T-cell (primary cell): ENCODE measurements around the gene ITGAL. TPM values are rescaled to one million over a fixed set of nuclear protein-coding genes. Genes with fewer than 3 reads are reported as not detected.
"Not testable (repeated sequence)": the region's sequence is repeated elsewhere in the genome, so short reads cannot be mapped to it uniquely, and the experiment has no call there.

Experiments used
- ATAC-seq, 4 experiments: fragments of 200-7000 bp in 3 of 4; fragments of 150-1000 bp in 1 of 4; cut with Tn5 transposase; replicated peaks in 1 of 4; 1 replicate in 3 of 4; 2 replicates in 1 of 4; pipeline ENCODE4 v1.10.0; 2021; ENCODE audit warnings: moderate library complexity in 3 of 4, mild to moderate bottlenecking in 2 of 4, moderate number of reproducible peaks in 1 of 4
- CTCF ChIA-PET, 2 donors: fragments of 300-600 bp; sonication (Branson Sonifier 250); formaldehyde crosslinking; loops; one replicate each; lab custom pipeline; 2022; ENCODE audit warnings: antibody characterized with exemption in 2 of 2; lab: Charles Lee
- POLR2A ChIA-PET, 2 donors: fragments of 300-600 bp; sonication (Branson Sonifier 250); formaldehyde crosslinking; loops; one replicate each; lab custom pipeline; 2022; ENCODE audit warnings: antibody characterized with exemption in 2 of 2; lab: Charles Lee
- DNase-seq, 35 experiments: peaks; one replicate each; pipeline versions ENCODE4 v3.0.0 to v3.0.0-alpha.2; 2013 to 2023
- H3K27ac ChIP-seq: one replicate; pipeline ENCODE4 v1.5.1; 2013; ENCODE audit warnings: low read length
- H3K27me3 ChIP-seq, 2 experiments: replicated peaks in 1 of 2; 1 replicate in 1 of 2; 2 replicates in 1 of 2; pipeline versions ENCODE4 v1.6.1 to v1.7.0; 2013; ENCODE audit warnings: low read length in 1 of 2, mixed read lengths in 1 of 2; ENCODE audit not compliant: control insufficient read depth in 2 of 2, insufficient read depth in 2 of 2; ENCODE audit errors: extremely low read depth in 1 of 2
- H3K36me3 ChIP-seq, 2 donors: 1 replicate in 1 of 2; 2 replicates in 1 of 2; pipeline versions ENCODE4 v1.6.1 to v1.7.0; 2013; ENCODE audit warnings: low read length in 1 of 2; ENCODE audit not compliant: control insufficient read depth in 2 of 2, insufficient read depth in 1 of 2; ENCODE audit errors: extremely low read depth in 1 of 2
- H3K4me1 ChIP-seq, 2 experiments: 1 replicate in 1 of 2; 2 replicates in 1 of 2; pipeline versions ENCODE4 v1.6.1 to v1.7.0; 2013; ENCODE audit warnings: low read length in 2 of 2, mixed read lengths in 1 of 2; ENCODE audit not compliant: insufficient read depth in 2 of 2, control insufficient read depth in 1 of 2; ENCODE audit errors: extremely low read depth in 1 of 2
- H3K4me3 ChIP-seq, 2 donors: 1 replicate in 1 of 2; 2 replicates in 1 of 2; pipeline versions ENCODE4 v1.5.1 to v1.7.0; 2013; ENCODE audit warnings: mild to moderate bottlenecking in 2 of 2, low read length in 1 of 2, moderate library complexity in 1 of 2; ENCODE audit not compliant: control insufficient read depth in 1 of 2; ENCODE audit errors: extremely low read depth in 1 of 2
- H3K9me3 ChIP-seq: 2 replicates; pipeline ENCODE4 v1.7.0; 2013
- H3K27ac Mint-ChIP-seq, 2 donors: one replicate each; pipeline ENCODE4 v1.8.0; 2020 to 2021; ENCODE audit warnings: mild to moderate bottlenecking in 2 of 2, mixed read lengths in 2 of 2
- H3K27me3 Mint-ChIP-seq, 2 donors: one replicate each; pipeline ENCODE4 v1.8.0; 2021 to 2022; ENCODE audit warnings: mixed read lengths in 2 of 2
- H3K36me3 Mint-ChIP-seq: one replicate; pipeline ENCODE4 v1.8.0; 2021; ENCODE audit warnings: mixed read lengths
- H3K4me1 Mint-ChIP-seq, 3 donors: one replicate each; pipeline ENCODE4 v1.8.0; 2020 to 2022; ENCODE audit warnings: mixed read lengths in 3 of 3, mild to moderate bottlenecking in 1 of 3
- H3K4me3 Mint-ChIP-seq, 3 donors: one replicate each; pipeline ENCODE4 v1.8.0; 2020 to 2022; ENCODE audit warnings: mild to moderate bottlenecking in 3 of 3, mixed read lengths in 3 of 3, moderate library complexity in 3 of 3
- H3K9me3 Mint-ChIP-seq, 3 donors: one replicate each; pipeline ENCODE4 v1.8.0; 2020 to 2022; ENCODE audit warnings: mixed read lengths in 3 of 3
- WGBS: methylation state at CpG from one replicate; pipeline ENCODE4 v1.1.5; 2013; ENCODE audit warnings: missing lambda C conversion rate; ENCODE audit not compliant: insufficient coverage; 5-methylcytosine and 5-hydroxymethylcytosine counted together
- total RNA-seq, 35 experiments: library from RNA in 6 of 35; stranded (reverse) in 6 of 35; fragments of 120-200 nt in 1 of 35; gene quantifications; one replicate each; pipeline versions ENCODE4 v1.2.1 to v1.2.4 and lab custom pipeline; 2013 to 2026

The ITGAL gene
- total RNA-seq, 5 donors from 2014 or later (not counting 1 experiment from before 2014, with no cell fraction given) = 322 to 640 (median 518) TPM

GRCh38 chr16:30458561-30459394 lies 13.8 kb upstream of the ITGAL start:
- Mint-ChIP-seq H3K9me3 (no peaks in the 10 kb centered on the region), H3K36me3 (no peaks in the 10 kb centered on the region), H3K4me1 (peaks cover 46 to 53% (median 47%) of the 10 kb centered on the region in 3 donors), H3K4me3 (peak overlapping the region; percentile 41 to 61 (median 53)), H3K27ac (peak overlapping the region; percentile 88 to 93), H3K27me3 (no peaks in the 10 kb centered on the region)
- ChIA-PET CTCF (interaction anchor here (0.5 to 2.1 kb wide), 6 partner anchors 8 to 814 kb away, joined by 3 to 6 read pairs (median 4); partner anchors contain the start of genes DCTPP1 (in 1 of the 2), ITGAL (in 1 of the 2) and SEPTIN1 (in 1 of the 2)), POLR2A (interaction anchor here in 1 of 2 donors (1.0 kb wide), 1 partner anchor 17 kb away, joined by 4 read pairs; no protein-coding TSS in a partner anchor)
- DNase-seq (peak; percentile 45 to 89 (median 64)), ATAC-seq (peak; percentile 96 to 98 (median 97))
- H3K27ac ChIP-seq = peak overlapping the region; percentile 42
- H3K4me1 ChIP-seq = peaks cover 13 to 45% of the 10 kb centered on the region in 2 experiments
- peak overlapping the region in 1 of 2 donors; percentile 25 for H3K4me3 ChIP-seq
- no peaks in the 10 kb centered on the region for H3K27me3 ChIP-seq
- H3K36me3 ChIP-seq = no peaks in the 10 kb centered on the region
- 4% methylated on average over 13 of the region's 22 CpGs for WGBS
- H3K9me3 ChIP-seq = no peaks in the 10 kb centered on the region

GRCh38 chr16:30459456-30459855 lies 13.1 kb upstream of the ITGAL start:
- Mint-ChIP-seq H3K4me3 (peak overlapping the region in 1 of 3 donors; percentile 61), H3K4me1 (peaks cover 40 to 49% (median 43%) of the 10 kb centered on the region in 3 donors), H3K27ac (peak overlapping the region; percentile 88 to 93), H3K27me3 (no peaks in the 10 kb centered on the region), H3K36me3 (no peaks in the 10 kb centered on the region), H3K9me3 (no peaks in the 10 kb centered on the region)
- no peaks in the 10 kb centered on the region for H3K9me3 ChIP-seq
- CTCF ChIA-PET = interaction anchor here (0.5 to 1.6 kb wide), 2 partner anchors 77 to 815 kb away, joined by 3 to 4 read pairs; partner anchors contain the start of gene SEPTIN1 (in 1 of the 2)
- H3K36me3 ChIP-seq = no peaks in the 10 kb centered on the region
- peak overlapping the region; percentile 42 for H3K27ac ChIP-seq
- 83% methylated on average over 6 of the region's 11 CpGs for whole genome bisulfite sequencing
- H3K4me1 ChIP-seq = peaks cover 13 to 45% of the 10 kb centered on the region in 2 experiments
- ATAC-seq (no peak), DNase-seq (no peak)
- POLR2A ChIA-PET = no interaction called here
- no peak overlapping the region for H3K4me3 ChIP-seq
- no peaks in the 10 kb centered on the region for H3K27me3 ChIP-seq

GRCh38 chr16:30461426-30461825 lies 11.1 kb upstream of the ITGAL start:
- not testable (repeated sequence) for ATAC-seq, H3K4me3 Mint-ChIP-seq, DNase-seq, H3K4me3 ChIP-seq, H3K9me3 ChIP-seq, H3K27me3 ChIP-seq, H3K27ac ChIP-seq, H3K36me3 ChIP-seq, H3K36me3 Mint-ChIP-seq, H3K27me3 Mint-ChIP-seq, H3K9me3 Mint-ChIP-seq
- ChIA-PET POLR2A (interaction anchor here in 1 of 2 donors (0.6 kb wide), 1 partner anchor 17 kb away, joined by 3 read pairs; no protein-coding TSS in a partner anchor), CTCF (interaction anchor here in 1 of 2 donors (1.0 kb wide), 1 partner anchor 12 kb away, joined by 6 read pairs; no protein-coding TSS in a partner anchor)
- H3K4me1 ChIP-seq = peaks cover 15 to 44% of the 10 kb centered on the region in 2 experiments
- Mint-ChIP-seq H3K27ac (peak overlapping the region; percentile 15 to 53), H3K4me1 (peaks cover 46 to 56% (median 49%) of the 10 kb centered on the region in 3 donors)
- whole genome bisulfite sequencing = 100% methylated on average over 2 of the region's 5 CpGs

- peaks cover 25 to 41% (median 27%) of the 10 kb centered on the region in 3 donors for H3K4me1 Mint-ChIP-seq
- no peaks in the 10 kb centered on the region for H3K27me3 Mint-ChIP-seq
- WGBS = 100% methylated on average over 4 of the region's 7 CpGs
- no peak for DNase-seq
- peak overlapping the region; percentile 37 to 39 for H3K27ac Mint-ChIP-seq
- no peaks in the 10 kb centered on the region for H3K36me3 Mint-ChIP-seq
- no peaks in the 10 kb centered on the region for H3K9me3 Mint-ChIP-seq
- Histone ChIP-seq H3K9me3 (no peaks in the 10 kb centered on the region), H3K36me3 (no peaks in the 10 kb centered on the region), H3K27me3 (no peaks in the 10 kb centered on the region), H3K27ac (no peak overlapping the region), H3K4me1 (peaks cover 9 to 28% of the 10 kb centered on the region in 2 experiments), H3K4me3 (no peak overlapping the region)
- ChIA-PET CTCF (no interaction called here), POLR2A (interaction anchor here in 1 of 2 donors (0.6 kb wide), 2 partner anchors 114 to 1541 kb away, joined by 3 to 5 read pairs; no protein-coding TSS in a partner anchor)
- H3K4me3 Mint-ChIP-seq = no peak overlapping the region
- ATAC-seq = no peak
Measured at GRCh38 chr16:30464078-30464477, 8.5 kb upstream of the ITGAL start.

- ATAC-seq = no peak
- POLR2A ChIA-PET = interaction anchor here in 1 of 2 donors (0.7 kb wide), 1 partner anchor 61 kb away, joined by 4 read pairs; no protein-coding TSS in a partner anchor
- no peaks in the 10 kb centered on the region for H3K9me3 Mint-ChIP-seq
- H3K36me3 Mint-ChIP-seq = peaks cover 20% of the 10 kb centered on the region
- H3K27me3 Mint-ChIP-seq = no peaks in the 10 kb centered on the region
- Histone ChIP-seq H3K4me3 (no peak overlapping the region), H3K27ac (peak overlapping the region; percentile 77), H3K4me1 (peaks cover 33 to 67% of the 10 kb centered on the region in 2 experiments), H3K9me3 (no peaks in the 10 kb centered on the region), H3K27me3 (no peaks in the 10 kb centered on the region), H3K36me3 (peaks cover 2 to 11% of the 10 kb centered on the region in 2 donors)
- no peak for DNase-seq
- H3K4me3 Mint-ChIP-seq = peak overlapping the region in 1 of 3 donors; percentile 95
- 30% methylated on average over 2 of the region's 3 CpGs for WGBS
- H3K27ac Mint-ChIP-seq = peak overlapping the region; percentile 88 to 95
- CTCF ChIA-PET = interaction anchor here (0.7 to 1.0 kb wide), 3 partner anchors 19 to 40 kb away, joined by 3 to 10 read pairs (median 3); partner anchors contain the start of gene DCTPP1 (in 1 of the 2)
- peaks cover 53 to 64% (median 61%) of the 10 kb centered on the region in 3 donors for H3K4me1 Mint-ChIP-seq
Measured at GRCh38 chr16:30470170-30470512, 2.4 kb upstream of the ITGAL start.

GRCh38 chr16:30470632-30470995 lies 1.9 kb upstream of the ITGAL start:
- H3K4me3 Mint-ChIP-seq = peak overlapping the region in 1 of 3 donors; percentile 95
- ChIA-PET CTCF (interaction anchor here (0.7 to 1.0 kb wide), 3 partner anchors 20 to 41 kb away, joined by 3 to 10 read pairs (median 3); partner anchors contain the start of gene DCTPP1 (in 1 of the 2)), POLR2A (interaction anchor here in 1 of 2 donors (0.6 kb wide), 1 partner anchor 423 kb away, joined by 5 read pairs; no protein-coding TSS in a partner anchor)
- ATAC-seq (no peak), DNase-seq (no peak)
- Histone ChIP-seq H3K4me1 (peaks cover 37 to 69% of the 10 kb centered on the region in 2 experiments), H3K36me3 (peaks cover 2 to 16% of the 10 kb centered on the region in 2 donors), H3K9me3 (no peaks in the 10 kb centered on the region), H3K27me3 (no peaks in the 10 kb centered on the region), H3K4me3 (no peak overlapping the region), H3K27ac (peak overlapping the region; percentile 77)
- peak overlapping the region; percentile 88 to 95 for H3K27ac Mint-ChIP-seq
- no CpG with 5 or more reads among the region's 8 CpGs for WGBS
- peaks cover 24% of the 10 kb centered on the region for H3K36me3 Mint-ChIP-seq
- H3K9me3 Mint-ChIP-seq = no peaks in the 10 kb centered on the region
- peaks cover 55 to 68% (median 61%) of the 10 kb centered on the region in 3 donors for H3K4me1 Mint-ChIP-seq
- H3K27me3 Mint-ChIP-seq = no peaks in the 10 kb centered on the region
